Activated CD4-positive, alpha-beta T cell treated with anti-CD3 and anti-CD28 coated beads for 1 hour (primary cell): ENCODE results near the gene C2CD4C.
"Not testable (repeated sequence)": the region's sequence is repeated elsewhere in the genome, so short reads cannot be mapped to it uniquely, and the experiment has no call there.

ENCODE experiments used
- DNase-seq: peaks from one replicate; pipeline ENCODE4 v3.0.0-alpha.2; 2020

C2CD4C gene

GRCh38 chr19:412356-413355 is 3.7 kb upstream of the C2CD4C start:
- no peak for DNase-seq

- DNase-seq, result no peak
These were observed 2.9 kb upstream of the C2CD4C start for GRCh38 chr19:411723-412355.

- DNase-seq, result not testable (repeated sequence)
These were observed 2.3 kb upstream of the C2CD4C start for GRCh38 chr19:411121-411722.

GRCh38 chr19:410243-410781 is 1.4 kb upstream of the C2CD4C start:
- DNase-seq, result no peak

GRCh38 chr19:409516-410242 is 732 bp upstream of the C2CD4C start:
- no peak for DNase-seq

DNA sequence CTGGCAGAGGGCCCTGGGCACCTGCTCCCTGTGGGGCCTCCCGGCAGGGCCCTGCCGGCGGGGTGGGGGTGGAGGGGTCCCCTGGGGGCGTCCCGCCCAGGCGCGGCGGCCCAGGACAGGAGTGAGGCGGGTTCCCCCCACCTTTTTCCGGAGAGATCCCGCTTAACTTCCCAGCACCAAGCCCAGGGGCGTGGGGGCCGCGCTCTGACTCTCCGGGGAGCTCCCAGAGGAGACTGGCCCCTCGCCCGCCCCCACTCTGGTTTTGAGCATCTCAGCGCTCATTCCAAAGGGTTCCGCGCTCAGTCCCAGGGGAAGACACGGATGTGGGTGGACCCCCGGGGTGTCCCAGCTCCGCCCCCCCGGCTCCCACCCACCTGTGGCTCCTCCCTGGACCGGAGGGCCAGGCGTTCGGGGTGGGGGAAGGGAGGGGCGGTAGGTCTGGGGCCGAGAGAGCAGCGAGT is 476 bp downstream of the C2CD4C start:
- no peak for DNase-seq

- DNase-seq, result no peak
These were observed 1.2 kb downstream of the C2CD4C start for GRCh38 chr19:407511-408440.

- DNase-seq, result no peak
These were observed 1.9 kb downstream of the C2CD4C start for GRCh38 chr19:406971-407510.

GRCh38 chr19:406135-406781 is 2.7 kb downstream of the C2CD4C start:
- DNase-seq, result no peak

- DNase-seq, result no peak
These were observed 3.6 kb downstream of the C2CD4C start for GRCh38 chr19:405121-405965.

GRCh38 chr19:403221-404027 is 5.5 kb downstream of the C2CD4C start:
- no peak for DNase-seq

GRCh38 chr19:402786-403185 is 6.2 kb downstream of the C2CD4C start:
- no peak for DNase-seq

DNA sequence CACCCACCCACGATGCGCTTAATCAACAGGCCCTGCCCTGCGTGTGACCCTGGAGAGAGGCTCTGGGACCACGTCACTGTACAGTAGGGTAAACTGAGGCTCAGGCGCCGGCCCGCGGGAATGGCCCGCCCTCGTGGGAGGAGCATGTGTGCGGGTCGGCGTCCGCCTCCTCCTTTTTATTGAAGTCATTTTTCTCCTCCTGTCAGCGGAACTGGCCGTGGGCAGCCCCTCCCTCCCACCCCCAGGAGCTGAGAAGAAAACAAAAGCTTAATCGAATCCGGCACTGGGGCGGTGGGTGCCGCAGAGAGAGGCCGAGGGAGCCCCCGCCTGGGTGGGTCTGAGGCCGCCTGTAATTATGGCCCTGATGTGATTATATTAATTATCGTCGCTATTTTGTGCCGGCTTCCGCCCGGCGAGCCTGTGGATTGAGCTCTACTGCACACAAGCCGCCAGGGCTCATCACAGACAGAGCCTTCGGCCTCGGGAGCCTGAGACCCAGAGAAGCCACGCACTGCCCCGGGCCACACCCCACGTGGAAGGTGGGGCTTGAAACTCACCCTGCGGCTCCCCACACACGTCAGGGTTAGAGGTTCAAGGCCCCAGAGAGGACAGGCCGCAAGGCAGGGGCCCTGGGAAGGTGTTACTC is 7.0 kb downstream of the C2CD4C start:
- no peak for DNase-seq

DNA sequence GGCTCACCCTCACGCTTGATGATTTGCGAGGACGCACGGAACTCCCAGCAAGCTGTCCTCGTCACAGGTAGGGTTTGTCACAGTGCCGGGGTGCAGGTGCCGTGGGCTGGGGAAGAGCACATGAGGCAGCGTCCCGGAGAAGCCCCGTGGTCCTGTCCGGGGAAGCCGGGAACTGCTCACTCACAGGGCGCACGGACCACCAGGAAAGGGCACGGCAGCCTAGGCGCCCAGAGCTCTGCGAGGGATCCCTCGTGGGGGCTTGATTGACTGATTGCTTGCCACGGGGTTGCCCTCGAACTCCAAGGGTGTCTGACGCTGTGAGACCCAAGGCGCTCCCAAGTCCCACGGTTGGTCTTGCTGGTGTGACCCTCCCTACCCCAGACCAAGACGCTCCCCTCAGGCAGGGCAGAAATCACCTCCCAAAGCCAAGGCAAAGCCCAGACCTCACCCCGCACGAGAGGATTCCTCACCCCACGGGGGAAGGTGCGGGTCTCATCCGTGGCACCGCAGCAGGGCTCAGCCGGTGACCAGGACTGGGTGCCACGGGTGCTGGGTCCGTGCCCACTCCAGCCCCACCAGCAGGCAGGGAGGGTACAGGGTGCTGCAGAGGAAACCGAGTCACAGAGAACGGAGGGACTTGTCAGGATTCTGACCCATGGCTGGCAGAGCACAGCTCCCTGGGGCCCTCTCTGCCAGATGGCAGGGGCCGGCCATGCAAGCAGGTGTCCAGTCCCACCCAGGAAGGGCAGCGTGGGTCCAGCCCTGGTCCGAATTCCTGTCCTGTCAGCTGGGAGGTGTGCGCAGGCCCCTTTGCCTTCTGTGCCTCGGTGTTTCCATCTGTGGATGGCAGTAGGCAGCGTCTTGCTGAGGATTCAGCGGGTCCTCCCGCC is 7.7 kb downstream of the C2CD4C start:
- DNase-seq, result no peak

DNA sequence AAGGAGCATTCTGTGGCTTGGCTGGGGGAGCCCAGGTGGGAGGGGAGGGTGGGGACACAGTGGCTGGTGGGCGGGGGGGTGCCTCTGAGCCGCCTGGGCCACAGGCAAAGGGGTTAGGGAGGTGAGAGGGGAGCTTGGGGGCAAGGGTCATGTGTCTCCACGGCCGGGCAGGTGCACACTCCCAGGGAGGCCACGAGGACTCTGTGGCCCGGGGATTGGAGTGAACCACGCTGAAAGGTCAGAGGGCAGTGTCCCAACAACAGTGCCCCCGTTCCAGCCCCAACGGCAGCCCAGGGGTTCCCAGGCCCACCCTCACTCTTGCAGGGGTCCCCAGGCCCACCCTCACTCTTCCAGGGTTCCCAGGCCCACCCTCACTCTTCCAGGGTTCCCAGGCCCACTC is 9.6 kb downstream of the C2CD4C start:
- DNase-seq, result no peak

DNA sequence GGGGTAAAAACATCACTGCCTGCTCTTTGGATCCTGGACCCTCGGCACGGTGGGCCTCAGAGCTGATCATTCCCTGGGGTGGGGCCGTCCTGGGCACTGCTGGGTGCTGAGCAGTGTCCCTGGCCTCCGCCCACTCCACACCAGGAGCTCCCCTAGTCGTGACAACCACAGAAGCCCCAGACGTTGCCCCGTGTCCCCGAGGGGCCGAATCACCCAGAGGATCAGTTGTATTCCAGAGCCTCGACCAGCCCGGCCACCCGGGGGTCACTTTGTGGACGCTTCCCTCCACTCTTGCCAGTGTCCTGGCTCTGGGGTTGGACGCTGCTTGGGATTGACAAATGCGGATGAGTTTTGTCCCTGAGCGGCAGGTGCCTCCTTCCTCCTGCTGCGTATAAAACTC is 10.2 kb downstream of the C2CD4C start:
- DNase-seq, result no peak
